H1 (cell line): ENCODE measurements around the gene ATXN2. TPM values are rescaled to one million over a fixed set of nuclear protein-coding genes. Genes with fewer than 3 reads are reported as not detected.

Experiments
- KDM4A ChIP-seq: IDR thresholded peaks from one replicate; pipeline ENCODE4 v1.7.1; 2012; ENCODE audit warnings: low read depth, mild to moderate bottlenecking, moderate library complexity, low read length, inconsistent platforms; ENCODE audit not compliant: severe bottlenecking
- polyA plus RNA-seq, 7 experiments: library from polyadenylated mRNA; depleted of rRNA in 3 of 7; stranded (reverse) in 5 of 7; unstranded in 2 of 7; fragments of >200 nt in 5 of 7; fragments of 200-250 nt in 2 of 7; gene quantifications; 1 replicate in 5 of 7; 2 replicates in 1 of 7; 4 replicates in 1 of 7; pipeline versions ENCODE4 v1.2.1 to v1.2.3, GENCODE V29; 2011 to 2013; ENCODE audit warnings: missing spikeins in 2 of 7, mixed read lengths in 2 of 7
- total RNA-seq: library from RNA; stranded (reverse); fragmentation: NEBNext Ultra II Directional; extraction: Animal tissue kit (Norgen Biotek cat#: 25700); gene quantifications from 2 replicates; pipeline ENCODE4 v1.2.1, GENCODE V29; 2021

The ATXN2 gene
- total and polyA plus RNA-seq, 2 of the 8 experiments (the other 6 are each of a cell fraction or from before 2014, with no cell fraction given): 46.6 to 80.7 TPM

- no peak for TF ChIP-seq KDM4A
These were observed 110.8 kb downstream of the ATXN2 start (continued) for GRCh38 chr12:111488271-111488670.
